Activated effector memory CD4-positive, alpha-beta T cell treated with Interleukin-2 at 50 U/mL for 16 hours (primary cell): ENCODE results near the gene ZNF688.
"Not testable (repeated sequence)": the region's sequence is repeated elsewhere in the genome, so short reads cannot be mapped to it uniquely, and the experiment has no call there.

Source experiments
- DNase-seq: peaks from one replicate; pipeline ENCODE4 v3.0.0-alpha.2; 2020

ZNF688 gene

DNA sequence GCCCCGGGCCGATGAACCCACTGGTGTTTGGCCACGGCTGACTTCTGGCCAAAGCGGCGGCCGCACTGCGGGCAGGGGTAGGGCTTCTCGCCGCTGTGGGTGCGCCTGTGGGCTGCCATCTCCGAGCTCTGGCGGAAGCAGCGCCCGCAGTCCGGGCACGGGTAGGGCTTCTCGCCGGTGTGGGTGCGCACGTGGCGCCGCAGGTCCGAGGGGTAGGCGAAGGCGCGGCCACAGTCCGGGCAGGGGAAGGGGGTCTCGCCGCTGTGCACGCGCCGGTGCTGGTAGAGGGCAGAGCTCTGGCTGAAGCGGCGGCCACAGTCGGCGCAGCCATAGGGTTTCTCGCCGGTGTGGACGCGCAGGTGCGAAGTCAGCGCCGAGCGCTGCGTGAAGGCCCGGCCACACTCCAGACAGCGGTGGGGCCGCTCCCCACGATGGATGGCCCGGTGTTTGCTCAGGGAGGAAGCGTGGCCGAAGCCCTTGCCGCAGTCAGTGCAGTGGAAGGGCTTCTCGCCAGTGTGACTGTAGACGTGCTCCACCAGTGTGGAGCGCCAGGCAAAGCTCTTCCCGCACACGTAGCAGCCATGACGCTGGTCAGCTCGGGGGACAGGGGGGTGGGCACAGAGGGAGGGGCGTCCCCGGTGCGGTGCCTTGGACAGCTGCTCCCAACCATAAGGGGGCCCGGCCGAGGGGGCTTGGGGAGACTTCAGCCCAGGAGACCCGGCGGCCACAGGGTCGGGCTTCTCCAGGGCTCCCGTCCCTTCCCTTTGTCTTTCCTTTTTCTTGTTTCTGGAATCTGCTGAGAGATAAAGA, 16.0 kb downstream of the ZNF688 start:
- no peak for DNase-seq

DNA sequence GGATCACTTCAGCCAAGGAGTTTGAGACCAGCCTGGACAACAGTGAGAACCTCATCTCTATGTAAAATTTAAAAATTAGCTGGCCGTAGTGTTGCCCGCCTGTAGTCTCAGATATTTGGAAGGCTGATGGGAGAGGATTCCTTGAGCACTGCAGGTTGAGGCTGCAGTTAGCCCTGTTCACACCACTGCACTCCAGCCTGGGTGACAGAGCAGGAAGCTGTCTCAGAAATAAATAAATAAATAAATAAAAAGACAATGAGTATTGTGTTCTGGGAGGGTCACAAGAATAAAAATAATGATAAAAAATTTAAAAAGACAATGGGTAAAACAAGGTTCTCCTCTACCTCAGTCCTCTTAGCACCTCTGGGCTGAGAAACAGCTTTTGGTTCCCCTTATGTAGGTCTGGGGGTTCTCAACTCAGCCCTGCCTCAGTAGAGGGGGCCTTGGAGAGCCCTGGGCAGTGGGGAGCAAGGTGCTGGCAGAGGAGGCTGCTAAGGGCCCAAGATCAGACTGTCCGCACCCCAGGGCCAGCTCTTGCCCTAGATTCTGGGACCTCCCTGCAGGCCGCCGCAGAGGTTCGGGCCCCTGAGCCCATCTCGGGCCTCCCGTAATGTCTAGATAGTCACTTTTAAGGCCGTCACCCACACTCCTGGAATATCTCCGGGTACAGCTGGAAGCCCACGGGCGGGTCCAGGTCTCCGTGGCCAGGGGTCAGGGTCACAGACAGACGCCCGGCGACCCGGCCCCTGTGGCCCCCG, 16.8 kb downstream of the ZNF688 start:
- DNase-seq, result no peak

DNA sequence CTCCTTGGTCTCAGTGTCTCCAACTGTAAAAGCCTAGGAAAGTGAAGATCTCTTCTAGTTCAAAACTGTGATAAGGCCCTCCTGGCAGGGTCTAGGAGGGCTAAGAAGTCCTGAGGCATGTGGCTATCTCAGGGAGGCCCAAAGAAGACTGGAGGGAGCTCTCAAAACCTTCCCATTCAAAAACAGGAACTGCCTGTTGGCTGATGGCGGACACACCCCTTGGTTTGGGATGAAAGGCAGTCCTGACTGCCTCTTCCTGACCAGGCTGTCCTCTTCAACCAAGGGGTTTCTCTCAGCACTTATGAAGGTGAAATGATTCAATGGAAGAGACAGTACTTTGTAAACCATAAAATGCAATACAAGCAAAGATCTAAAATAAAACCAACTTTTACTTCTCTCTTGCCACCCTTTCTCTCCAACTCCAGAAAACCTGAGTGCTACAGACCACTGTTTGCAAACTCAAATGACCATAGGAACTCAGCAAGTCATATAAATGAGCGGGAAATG, 18.1 kb downstream of the ZNF688 start:
- DNase-seq, result no peak

DNA sequence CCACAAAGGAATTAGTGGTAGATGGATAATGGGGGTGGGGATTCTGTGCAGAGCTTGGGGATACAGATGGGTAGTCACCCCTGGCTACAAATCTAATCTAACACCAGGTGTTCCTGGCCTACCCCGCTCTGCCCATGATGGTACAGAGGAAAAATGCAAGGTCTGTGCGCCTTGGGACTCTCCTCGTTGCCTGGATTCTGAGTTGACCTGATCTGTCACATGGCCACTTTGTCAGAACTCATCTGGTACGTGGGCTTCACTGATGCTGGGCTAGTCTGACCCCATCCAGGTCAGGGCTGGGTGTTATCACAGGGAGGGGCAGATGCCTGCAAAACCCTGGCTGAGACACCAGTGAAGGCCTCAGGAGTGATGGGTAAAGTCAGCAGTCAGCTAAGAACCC, 18.6 kb downstream of the ZNF688 start:
- DNase-seq, result no peak

DNA sequence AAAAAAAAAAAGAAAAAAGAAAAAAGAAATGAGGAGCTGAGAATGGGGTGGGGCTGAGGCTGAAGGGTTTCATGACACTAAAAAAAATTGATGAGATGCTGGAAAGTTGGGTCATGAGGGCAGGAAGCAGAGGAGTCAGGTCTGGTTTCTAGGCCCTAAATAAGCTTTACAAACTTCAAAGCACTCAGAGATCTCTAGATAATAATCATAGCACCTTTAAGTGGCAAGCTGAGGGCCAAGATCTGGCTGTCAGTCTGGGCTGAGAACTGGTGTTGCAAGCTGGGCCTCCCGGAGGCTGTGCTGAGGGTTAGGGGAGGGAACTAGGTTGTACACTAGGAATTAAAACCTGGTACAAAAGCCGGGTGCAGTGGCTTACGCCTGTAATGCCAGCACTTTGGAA, 19.7 kb downstream of the ZNF688 start:
- peak; percentile 63 for DNase-seq

DNA sequence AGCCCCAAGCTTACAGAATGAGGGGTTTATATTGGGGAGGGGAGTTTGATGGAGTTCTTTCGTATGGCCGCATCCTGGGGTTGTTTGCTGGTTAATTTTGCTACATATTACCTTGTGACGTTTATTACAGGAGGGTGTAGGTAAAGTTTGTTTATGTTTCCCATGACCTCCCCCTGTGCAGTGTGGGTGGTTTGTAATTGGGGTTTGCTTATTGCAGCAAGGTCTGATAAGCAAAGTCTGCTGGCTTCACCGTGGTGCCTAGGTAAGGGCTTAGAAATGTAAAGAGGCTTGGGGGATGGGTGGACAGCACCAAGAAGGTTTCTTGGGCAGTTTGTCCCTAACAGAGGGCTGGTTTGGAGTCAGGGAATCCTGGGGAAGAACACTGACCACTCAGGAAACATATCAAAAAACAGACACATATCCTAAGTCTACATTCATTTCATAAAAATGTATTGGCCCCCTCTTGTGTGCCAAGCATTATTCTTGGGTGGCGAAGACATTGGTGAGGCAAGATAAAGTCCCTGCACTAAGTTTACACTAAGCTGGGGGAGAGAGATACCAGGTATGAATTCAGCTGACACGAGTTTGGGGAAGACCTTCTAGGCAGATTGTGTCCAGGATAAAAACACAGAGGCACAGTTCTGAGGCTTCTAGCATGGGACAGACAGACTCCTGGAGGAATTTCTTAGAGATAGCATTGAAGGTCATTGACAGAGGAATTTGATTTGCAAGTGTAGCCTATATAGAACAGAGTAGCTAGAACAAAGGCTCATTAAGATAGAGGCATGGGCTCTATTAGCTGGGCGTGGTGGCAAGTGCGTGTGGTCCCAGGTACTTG, 22.9 kb downstream of the ZNF688 start:
- no peak for DNase-seq

DNA sequence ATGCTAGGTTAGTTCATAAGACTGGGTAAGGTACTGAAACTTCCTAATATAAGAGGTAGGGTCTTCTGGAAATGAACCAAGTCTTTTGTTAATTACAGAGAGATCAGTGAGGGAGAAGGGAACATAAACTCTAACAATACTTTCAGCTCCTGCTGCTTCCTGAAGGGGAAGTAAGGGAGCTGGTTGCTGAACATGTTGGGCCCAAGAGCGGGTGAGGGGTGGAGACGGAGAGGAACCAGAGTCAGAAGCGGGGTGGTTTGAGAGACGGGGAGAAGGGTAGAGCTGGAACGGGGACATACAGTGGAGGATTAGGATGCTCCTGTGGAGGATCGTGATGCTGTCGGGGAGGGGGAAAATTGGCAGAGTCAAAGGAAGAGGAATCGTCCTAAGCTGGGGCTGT, 25.4 kb downstream of the ZNF688 start:
- no peak for DNase-seq

DNA sequence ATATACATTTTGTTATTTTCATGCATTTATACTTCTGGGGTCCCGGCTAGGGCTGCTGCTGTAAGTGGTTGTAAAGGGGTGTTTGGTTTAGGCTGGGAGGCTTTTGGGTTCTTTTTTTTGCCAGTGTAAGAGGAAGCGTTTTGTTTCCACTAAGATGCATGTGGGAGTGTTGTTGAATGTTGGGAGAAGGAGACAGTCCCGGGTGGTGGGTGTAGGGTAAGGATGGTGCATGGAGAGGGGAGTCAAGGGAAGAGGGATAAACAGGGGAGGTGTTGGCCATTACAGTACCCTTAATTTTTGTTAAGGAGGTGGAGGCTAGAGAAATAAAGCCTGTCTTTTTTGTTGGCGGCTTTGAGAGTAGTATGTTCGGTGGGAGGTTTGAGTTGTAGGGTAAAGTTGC, 28.4 kb downstream of the ZNF688 start:
- no peak for DNase-seq

DNA sequence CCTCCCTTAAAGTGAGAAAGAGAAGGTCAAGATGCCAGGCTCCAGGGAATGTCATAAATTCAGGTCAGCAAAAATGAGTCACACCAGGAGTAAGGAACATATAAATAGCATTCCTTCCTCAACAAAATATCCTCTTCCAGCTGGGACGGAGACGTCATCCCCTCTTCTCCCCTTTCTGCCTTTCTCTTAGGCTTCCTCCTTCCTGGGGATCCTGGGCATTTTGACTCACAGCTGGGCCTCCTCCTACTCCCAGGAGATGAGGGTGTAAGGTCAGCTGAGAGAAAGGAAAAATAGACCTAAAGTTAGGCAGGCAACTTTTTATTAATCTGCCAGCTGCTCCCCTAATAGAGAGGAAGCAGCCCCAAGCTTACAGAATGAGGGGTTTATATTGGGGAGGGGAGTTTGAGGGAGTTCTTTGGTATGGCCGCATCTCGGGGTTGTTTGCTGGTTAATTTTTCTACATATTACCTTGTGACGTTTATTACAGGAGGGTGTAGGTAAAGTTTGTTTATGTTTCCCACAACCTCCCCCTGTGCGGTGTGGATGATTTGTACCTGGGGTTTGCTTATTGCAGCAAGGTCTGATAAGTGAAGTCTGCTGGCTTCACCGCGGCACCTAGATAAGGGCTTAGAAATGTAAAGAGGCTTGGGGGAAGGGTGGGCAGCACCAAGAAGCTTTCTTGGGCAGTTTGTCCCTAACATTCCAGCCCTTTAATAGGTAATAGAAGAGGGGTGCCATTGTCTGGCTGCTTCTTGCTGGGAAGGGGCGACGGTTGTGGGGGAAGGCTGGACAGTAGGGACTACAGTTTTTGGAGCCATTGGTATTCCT, 29.8 kb downstream of the ZNF688 start:
- DNase-seq, result no peak

DNA sequence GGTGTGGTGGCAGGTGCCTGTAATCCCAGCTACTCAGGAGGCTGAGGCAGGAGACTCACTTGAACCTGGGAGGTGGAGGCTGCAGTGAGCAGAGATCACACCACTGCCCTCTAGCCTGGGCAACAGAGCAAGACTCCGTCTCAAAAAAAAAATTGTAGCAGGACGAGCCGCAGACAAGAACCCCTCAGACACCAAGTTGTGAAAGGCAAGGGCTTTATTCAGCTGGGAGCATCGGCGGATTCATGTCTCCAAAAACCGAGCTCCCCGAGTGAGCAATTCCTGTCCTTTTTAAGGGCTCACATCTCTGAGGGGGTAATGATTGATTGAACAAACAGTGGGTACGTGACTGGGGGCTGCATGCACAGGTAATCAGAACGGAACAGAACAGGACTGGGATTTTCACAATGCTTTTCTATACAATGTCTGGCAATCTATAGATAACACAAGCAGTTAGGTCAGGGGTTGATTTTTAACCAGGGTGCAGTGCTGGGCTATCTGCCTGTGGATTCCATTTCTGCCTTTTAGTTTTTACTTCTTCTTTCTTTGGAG, 30.5 kb downstream of the ZNF688 start:
- not testable (repeated sequence) for DNase-seq

DNA sequence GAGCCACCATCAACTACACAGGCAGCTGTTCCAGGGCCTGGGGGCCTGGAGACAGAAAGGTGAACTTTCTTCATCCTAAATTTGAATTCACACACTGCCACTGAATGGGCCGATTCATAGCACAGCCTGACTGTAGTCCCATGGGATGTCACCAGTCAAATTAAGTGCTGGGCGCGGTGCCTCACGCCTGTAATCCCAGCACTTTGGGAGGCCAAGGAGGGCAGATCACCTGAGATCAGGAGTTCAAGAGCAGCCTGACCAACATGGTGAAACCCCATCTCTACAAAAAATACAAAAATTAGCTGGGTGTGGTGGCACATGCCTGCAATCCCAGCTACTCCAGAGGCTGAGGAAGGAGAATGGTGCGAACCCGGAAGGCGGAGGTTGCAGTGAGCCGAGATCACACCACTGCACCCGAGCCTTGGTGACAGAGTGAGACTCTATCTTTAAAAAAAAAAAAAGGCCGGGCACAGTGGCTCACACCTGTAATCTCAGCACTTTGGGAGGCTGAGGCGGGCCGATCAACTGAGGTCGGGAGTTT, 31.5 kb downstream of the ZNF688 start:
- DNase-seq, result not testable (repeated sequence)

DNA sequence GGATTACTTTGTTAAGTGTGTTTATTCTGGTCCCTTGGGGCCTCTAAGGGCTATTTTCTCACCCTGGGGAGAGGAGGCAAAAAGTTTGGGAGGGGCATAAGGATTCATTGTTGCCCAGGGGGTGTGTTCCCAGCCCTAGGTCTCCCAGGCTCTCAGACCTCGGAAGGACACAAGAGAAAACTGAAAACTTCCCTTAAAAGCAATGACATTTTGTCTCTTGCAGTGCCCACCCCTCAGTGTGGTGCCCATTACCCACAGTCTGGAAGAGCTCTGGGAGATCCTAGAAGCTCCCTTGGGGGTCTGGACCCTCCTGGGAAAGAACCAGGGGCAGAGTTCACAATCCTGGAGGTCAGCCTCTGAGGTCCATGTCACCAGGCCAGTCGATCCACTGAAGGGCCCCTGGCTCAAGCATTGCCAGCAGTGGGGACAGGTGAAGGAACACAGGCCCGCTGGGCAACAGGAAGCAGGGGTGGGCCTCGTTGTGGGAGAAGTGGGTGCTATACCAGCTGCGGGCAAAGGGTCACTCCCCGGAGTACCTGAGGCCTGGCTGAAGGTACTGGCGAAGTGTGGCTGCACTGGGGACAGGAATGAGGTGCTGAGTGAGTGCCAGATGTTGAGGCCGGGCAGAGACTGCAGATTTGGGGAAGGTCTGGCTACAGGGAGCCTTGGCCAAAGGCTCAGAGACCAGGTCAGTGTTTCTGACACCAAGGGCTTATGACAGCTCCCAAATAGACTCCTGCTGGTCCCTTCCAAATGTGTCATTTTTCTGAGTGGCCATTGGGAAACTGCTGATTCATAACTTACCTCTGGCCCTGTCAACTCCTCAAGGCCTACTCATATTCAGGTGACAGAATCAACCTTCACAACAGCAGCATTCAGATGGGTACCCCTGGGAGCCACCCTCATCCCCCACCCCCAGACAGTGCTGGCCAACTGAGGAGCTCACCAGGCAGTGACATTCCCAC, 32.2 kb downstream of the ZNF688 start:
- no peak for DNase-seq

DNA sequence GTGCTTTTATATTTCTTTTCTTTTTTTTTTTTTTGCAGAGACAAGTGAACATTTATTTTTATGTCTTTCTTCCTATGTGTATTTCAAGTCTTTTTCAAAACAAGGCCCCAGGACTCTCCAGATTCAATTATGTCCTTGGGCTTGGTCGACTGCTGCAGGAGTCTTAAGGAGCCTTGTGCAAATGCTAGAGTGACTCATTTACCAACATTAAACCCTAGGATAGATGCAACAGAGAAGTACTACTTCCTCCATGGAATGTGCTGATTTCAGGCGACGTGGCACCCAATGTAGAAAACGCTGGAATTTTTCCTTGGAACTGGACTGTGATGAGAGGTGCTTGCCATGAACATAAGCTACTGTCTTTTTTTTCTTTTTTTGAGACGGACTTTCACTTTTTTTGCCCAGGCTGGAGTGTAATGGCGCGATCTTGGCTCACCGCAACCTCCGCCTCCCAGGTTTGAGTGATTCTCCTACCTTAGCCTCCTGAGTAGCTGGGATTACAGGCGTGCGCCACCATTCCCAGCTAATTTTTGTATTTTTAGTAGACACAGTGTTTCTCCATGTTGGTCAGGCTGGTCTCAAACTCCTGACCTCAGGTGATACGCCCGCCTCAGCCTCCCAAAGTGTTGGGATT, 35.0 kb downstream of the ZNF688 start:
- not testable (repeated sequence) for DNase-seq

DNA sequence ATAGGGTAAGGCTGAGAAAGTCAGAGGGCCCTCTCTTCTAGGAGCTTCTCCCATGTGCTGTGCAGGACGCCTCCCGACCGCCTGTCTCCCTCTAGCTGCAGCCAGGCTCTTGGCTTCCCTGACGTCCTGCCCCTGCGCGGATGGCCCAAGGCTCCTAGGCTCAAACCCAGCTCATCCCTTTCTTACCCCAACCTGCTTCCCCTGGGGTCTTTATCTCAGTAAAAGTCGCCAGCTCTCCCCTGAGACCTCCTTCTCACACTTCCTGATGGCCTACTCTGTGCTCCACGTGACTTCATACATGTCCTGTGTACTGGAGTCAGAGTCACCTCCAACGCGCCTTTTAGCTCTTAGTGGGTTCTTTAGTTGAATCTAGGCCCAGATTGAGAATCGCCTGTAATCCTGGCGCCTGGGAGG, 35.7 kb downstream of the ZNF688 start:
- DNase-seq, result peak; percentile 50

DNA sequence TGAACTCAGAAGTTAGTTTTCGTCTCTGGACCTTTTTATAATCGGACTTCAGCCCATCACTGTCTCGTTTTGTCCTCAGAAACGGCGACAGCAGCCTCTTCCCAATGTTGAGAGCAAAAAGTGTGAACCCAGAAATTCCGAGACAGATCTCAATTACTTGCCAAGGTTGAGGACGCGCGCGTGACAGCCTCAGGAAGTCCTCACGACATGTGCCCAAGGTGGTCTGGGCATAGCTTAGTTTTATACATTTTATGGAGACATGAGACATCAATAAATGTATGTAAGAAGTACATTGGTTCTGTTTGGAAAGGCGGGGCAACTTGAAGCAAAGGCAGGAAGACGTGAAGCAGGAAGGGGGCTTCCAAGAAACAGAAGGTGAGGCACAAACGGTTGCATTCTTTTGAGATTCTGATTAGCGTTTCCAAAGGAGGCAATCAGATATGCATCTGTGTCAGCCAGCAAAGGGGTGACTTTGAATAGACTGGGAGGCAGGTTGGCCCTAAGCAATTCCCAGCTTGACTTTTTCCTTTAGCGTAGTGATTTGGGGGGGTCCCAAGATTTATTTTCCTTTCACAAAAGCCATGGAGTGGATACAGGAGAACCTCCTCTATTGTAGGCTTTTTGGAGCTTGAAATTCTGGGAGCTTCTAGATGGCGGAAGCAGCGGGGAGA, 36.3 kb downstream of the ZNF688 start:
- no peak for DNase-seq

DNA sequence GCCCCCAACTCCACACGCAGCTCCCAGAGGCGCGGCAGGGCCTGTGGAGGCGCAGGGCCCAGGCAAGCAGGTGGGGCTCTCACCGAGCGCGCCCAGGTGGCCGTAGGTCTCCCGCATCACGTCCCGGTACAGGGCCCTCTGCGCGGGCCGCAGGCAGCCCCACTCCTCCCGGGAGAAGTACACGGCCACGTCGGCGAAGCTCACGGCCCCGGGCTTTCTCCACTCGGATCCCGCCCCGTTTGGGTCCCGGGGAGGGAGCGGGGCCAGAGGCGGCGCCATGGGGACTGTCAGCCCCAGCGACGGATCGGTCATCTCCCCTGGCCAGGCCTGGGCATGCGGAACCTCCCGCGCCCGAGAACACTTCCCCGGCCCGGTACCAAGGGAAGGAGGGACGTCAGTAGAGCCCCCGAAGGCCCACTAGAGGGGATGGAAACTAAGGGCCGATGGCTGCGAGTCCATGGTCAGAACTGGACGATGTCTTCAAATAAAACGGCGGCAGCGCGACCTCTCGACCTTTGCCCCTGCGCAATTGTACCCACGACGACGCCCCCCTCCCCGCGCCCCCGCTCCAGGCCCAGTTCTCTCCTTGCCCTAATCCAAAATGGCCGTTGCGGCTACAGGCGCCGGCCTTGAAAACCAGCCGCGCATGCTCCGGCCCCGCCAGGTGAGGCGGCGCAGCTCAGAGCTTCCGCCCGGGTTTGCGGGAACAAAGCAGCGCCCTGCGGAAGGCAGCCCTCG, 37.0 kb downstream of the ZNF688 start, which contains the start of gene ZNF747:
ZNF747 (minus strand) TSS at position 491 of the 738 bp plus-strand sequence; CDS start at position 312, 179 bp downstream.
- peak; percentile 87 for DNase-seq

DNA sequence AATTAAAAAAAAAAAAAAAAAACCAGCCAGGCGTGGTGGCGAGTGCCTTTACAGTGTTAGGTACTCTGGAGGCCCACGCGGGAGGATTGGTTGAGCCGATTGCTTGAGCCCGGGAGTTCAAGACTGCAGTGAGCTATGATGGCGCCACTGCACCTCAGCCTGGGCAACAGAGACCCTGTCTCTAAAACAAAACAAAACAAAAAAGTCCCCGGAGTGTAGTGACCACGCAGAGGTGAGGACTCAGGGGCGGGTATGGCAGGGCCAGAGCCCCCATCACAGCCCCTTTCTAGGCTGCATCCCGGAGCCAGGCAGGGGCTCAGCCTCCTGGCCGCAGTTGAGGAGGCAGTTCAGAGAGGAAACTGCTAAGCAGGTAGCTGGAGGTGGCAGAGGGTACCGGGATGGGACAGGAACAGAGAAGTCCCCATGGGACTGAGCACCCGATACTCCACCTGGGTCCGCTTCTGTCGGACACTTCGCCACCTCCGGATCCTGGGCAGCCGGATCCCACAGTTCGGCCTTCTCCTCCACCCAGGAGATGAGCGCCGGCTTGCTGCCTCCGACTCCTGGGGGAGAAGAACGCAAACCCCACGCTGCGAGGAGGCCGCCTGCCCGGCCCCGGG, 37.7 kb downstream of the ZNF688 start:
- DNase-seq, result no peak

DNA sequence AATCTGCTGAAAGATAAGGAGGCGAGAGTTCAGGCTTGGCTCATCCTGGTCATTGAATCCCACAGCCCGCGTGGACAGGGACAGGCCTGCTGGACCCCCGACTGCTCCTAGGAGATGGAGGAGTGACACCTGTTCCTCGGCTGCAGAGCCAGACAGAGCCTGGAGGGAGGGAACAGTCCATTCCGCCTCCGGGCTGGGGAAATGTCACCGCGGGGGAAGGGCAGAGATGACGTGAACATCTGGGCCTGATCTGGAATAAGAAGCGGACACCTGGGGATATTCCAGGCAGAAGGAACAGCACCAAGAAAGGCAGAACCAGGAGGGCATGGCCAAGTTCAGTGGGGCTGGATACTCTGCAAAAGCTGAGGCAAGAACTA, 38.4 kb downstream of the ZNF688 start:
- no peak for DNase-seq
